Heart left ventricle (tissue), 13 donors: Measurements from ENCODE around the gene GABRA1.

Experiments
- POLR2A ChIP-seq, 2 donors: fragments of 450-650 bp; IDR thresholded peaks; one replicate each; pipeline ENCODE4 v1.6.1; 2017; ENCODE audit warnings: antibody characterized with exemption in 2 of 2, mild to moderate bottlenecking in 2 of 2, moderate library complexity in 2 of 2
- TF ChIP-seq, protein P1 (sequence below), 12 donors: fragments of 200-600 bp; sonication (generic) in 4 of 12; IDR thresholded peaks; one replicate each; pipeline versions ENCODE4 v1.5.0 to v1.8.0; 2018 to 2022; ENCODE audit warnings: antibody characterized with exemption in 12 of 12, mild to moderate bottlenecking in 5 of 12
- donor health status: ischemic (EF 13 %, LVEDD 7.1; RV severe dilation, severe dysfunction).
- donor health status: DM: no; HTN: yes; CAD: no.
- donor health status: DM: no; HTN: no; CAD: no.
- donor health status: ischemic (EF 25% LVEDD 6.9; RV normal size, moderate dysfunction).
- donor health status: ischemic (EF 25% LVEDD 5.7; RV mildly dilated, moderate dysfunction).
- donor health status: ischemic (EF 35%, LVEDD 5.7; RV mildly dilated, moderate dysfunction).
- donor health status: nonischemic (EF 11% LVEDD 7.7; RV severe dilation, severe dysfunction).
- donor health status: DM: yes; HTN: yes; CAD: no.
- donor health status: PGD.
- donor health status: ischemic (EF 29% LVEDD 5.4; RV normal size, mild dysfunction).
- donor health status: nonischemic (EF 23%, LVEDD 6.1; RV moderate dilation, normal function).

- TF ChIP-seq POLR2A (IDR thresholded peaks at IDR 0.05), result no peak
- TF ChIP-seq, protein P1, sequence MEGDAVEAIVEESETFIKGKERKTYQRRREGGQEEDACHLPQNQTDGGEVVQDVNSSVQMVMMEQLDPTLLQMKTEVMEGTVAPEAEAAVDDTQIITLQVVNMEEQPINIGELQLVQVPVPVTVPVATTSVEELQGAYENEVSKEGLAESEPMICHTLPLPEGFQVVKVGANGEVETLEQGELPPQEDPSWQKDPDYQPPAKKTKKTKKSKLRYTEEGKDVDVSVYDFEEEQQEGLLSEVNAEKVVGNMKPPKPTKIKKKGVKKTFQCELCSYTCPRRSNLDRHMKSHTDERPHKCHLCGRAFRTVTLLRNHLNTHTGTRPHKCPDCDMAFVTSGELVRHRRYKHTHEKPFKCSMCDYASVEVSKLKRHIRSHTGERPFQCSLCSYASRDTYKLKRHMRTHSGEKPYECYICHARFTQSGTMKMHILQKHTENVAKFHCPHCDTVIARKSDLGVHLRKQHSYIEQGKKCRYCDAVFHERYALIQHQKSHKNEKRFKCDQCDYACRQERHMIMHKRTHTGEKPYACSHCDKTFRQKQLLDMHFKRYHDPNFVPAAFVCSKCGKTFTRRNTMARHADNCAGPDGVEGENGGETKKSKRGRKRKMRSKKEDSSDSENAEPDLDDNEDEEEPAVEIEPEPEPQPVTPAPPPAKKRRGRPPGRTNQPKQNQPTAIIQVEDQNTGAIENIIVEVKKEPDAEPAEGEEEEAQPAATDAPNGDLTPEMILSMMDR (IDR thresholded peaks at IDR 0.05), result no peak
Measured at GRCh38 chr5:161863259-161863658, 15.3 kb downstream of the GABRA1 start.
